GM12891 (cell line): ENCODE results near the gene NCKAP5.

Experiments
- DNase-seq: peaks from one replicate; pipeline ENCODE4 v3.0.0; 2011; ENCODE audit warnings: low spot score; ENCODE audit not compliant: insufficient read length
- FAIRE-seq: peaks from 2 replicates; lab custom pipeline; 2011; peaks lifted over from hg19 to GRCh38; lab: Jason Lieb, UNC
- PAX5 ChIP-seq: IDR thresholded peaks from 2 replicates; pipeline ENCODE4 v1.6.1; 2011; ENCODE audit warnings: low read length, moderate library complexity, mild to moderate bottlenecking; ENCODE audit not compliant: insufficient read depth, severe bottlenecking
- POLR2A ChIP-seq: IDR thresholded peaks from 2 replicates; pipeline ENCODE4 v1.6.1; 2011; ENCODE audit warnings: low read depth, low read length, control low read depth
- POLR2AphosphoS5 ChIP-seq: IDR thresholded peaks from 2 replicates; pipeline ENCODE4 v1.6.1; 2011; ENCODE audit warnings: low read depth, low read length, control low read depth
- POU2F2 ChIP-seq: IDR thresholded peaks from 2 replicates; pipeline ENCODE4 v1.6.1; 2011; ENCODE audit warnings: low read depth, mild to moderate bottlenecking, control low read depth, low read length, moderate library complexity
- SPI1 ChIP-seq: IDR thresholded peaks from 2 replicates; pipeline ENCODE4 v1.6.1; 2011; ENCODE audit warnings: low read depth, low read length, control low read depth
- TAF1 ChIP-seq: IDR thresholded peaks from 2 replicates; pipeline ENCODE4 v1.6.1; 2011; ENCODE audit warnings: low read depth, low read length, control low read depth

NCKAP5 gene

DNA sequence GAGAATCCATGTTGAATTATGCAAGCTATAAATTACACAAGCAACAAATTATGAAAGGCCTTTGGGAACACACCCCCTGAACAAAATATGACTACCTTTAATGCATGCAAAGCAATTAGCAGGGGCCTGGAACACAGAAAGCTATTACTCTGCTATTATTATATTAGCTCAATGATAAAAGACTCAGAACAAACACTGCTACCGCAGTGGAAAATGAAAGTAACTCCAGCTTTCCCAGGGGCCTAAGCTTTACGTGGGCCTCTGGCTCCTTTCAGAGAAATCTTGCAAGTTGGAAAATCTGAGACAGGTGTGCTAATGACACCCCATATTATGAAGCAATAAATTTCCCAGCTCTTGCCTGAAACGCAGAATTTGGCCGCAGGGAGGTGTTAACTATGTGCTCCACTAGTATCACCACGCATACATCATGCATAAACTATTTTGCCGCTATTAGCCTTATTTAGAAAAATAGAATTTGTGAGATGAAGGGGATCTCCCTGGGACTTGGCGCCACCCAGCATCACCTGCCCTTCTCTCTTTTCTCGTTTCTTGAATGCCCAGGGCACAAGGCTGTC, 576.7 kb downstream of the NCKAP5 start:
- DNase-seq (no peak), FAIRE-seq (no peak)
- TF ChIP-seq POU2F2 = no peak
- TF ChIP-seq POLR2AphosphoS5 = no peak
- TF ChIP-seq TAF1 = no peak
- TF ChIP-seq POLR2A = no peak
- TF ChIP-seq SPI1 = no peak
- no peak for TF ChIP-seq PAX5

DNA sequence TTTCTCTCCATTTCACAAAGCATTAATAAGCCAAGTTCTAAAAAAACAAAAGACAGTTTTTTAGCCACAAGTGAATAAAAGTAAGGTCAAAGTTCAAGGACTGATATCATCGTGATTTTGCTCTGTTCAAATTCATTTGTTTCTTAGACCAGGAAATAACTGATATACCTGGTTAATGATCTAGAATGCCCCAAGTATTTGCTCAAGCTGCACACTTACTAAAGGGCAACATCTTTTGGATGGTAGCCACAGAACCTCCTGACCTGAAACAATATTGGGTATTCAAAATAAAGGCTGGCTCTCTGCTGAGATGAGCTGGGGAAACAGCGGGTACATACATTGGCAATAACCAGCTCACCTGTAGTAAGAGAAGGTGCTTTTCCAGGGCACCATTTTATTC, 583.5 kb downstream of the NCKAP5 start:
- TF ChIP-seq TAF1 (no peak), POU2F2 (no peak), PAX5 (no peak), POLR2AphosphoS5 (no peak), POLR2A (no peak), SPI1 (no peak)
- no peak for DNase-seq
- FAIRE-seq = no peak

DNA sequence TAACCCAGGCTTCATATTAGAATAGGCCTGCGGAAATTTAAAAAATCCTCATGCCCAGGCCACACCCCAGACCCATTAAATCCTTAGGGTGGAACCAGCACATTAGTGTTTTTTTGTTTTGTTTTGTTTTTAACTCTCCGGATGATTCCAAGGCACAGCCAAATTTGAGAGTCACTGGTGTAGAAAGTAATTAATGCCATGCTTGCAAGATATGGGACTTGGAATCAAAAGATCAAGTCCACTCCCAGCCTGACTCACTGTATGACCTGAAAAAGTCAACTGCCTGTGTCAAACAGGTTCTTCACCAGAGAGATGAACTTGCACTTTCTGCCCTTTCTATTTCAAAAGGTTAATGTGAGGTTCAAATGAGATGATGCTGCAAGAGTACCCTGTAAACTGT, 588.0 kb downstream of the NCKAP5 start:
- TF ChIP-seq TAF1 (no peak), POLR2AphosphoS5 (no peak), POU2F2 (no peak), POLR2A (no peak), SPI1 (no peak), PAX5 (no peak)
- DNase-seq = no peak
- FAIRE-seq = no peak

DNA sequence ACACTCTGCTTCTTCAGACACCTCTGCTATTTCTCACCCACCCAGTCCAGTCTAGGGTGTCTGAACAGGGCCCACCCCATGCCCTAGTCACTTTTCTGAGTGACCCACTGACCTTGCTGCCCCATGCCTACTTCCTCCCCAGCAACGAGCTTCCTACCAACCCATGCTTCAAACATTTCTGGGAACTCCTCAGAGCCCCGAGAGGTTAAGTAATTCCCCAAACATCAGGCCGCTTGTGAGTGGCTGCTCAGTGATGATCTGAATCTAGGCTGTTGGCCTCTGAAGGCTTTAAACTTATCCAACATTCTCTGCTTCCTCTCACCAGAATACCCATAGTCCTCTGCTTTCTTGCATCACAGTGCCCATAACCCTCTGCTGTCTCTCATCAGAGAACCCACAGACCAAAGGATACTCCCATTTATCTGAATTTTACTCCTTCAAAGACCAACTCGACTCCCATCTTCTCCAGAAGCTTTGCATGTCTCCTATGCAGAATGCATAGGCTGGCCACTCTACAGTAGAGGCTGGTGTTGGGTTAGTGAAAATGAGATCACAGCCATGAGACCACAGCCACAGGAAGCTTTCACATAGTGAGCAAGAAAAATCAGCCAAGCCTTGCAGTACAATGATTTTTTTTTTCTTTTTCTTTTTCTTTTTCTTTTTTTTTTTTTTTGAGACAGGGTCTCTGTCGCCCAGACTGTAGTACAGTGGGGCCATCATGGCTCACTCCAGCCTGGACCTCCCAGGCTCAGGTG, 588.7 kb downstream of the NCKAP5 start:
- FAIRE-seq = no peak

DNA sequence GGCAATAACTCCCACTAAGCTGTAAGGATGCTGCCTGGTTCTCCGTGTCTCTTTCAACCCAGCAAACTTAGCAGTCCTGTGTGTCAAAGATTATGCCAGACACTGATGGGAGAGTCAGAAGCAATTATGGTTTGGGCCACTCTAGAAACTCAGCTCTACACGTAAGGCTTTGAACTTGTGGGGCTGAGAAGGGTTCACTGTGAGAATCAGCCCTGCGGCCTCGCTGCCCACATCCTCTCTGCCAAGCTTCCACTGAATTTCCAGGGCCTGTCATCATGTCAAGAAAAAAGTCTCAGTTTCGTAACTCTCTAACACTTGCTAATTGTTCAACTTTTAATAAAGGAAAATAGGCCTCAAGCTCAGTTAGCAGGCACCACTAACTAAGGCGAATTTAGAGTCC, 589.4 kb downstream of the NCKAP5 start:
- no peak for FAIRE-seq
- TF ChIP-seq POLR2A (no peak), SPI1 (no peak), POU2F2 (no peak), TAF1 (no peak), POLR2AphosphoS5 (no peak), PAX5 (no peak)
- DNase-seq = no peak

More for the DNA sequence above, 588.7 kb downstream of the NCKAP5 start:
- TF ChIP-seq SPI1 (no peak), PAX5 (no peak), TAF1 (no peak), POU2F2 (no peak), POLR2A (no peak), POLR2AphosphoS5 (no peak)
- no peak for DNase-seq

DNA sequence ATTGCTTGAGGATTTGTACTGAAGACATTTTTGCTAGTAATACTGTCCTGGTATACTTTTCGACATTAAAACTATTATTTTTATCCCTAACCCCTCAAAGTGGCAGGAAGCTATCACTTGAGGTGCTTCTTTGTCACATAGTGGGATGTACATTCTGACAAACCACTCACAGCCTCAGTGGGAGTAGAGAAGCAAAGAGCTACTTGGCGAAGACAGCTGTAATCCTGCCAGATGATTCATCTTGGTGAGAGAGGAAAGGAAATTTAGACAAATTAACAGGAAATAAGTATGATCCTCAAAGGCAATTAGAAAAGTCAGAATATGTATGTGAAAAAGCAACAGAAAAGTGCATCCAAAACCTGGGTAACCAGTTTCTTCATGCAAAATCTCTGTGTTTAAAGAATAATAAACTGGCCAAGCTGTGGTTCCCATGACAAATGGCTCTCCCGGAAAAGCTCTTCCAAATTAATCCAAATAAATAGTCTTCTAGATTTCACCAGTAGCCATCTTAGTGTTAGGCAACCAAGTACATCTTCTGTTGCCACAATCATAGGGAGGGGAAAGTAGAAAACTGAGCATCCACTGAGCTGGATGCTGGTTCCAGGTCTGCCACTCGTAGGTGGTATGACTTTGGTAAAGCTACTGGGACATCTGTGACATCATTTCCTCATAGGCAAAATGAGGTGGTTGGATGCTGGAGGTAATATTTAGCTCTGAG, 590.3 kb downstream of the NCKAP5 start:
- no peak for DNase-seq
- no peak for TF ChIP-seq PAX5
- TF ChIP-seq POLR2A = no peak
- no peak for TF ChIP-seq POU2F2
- TF ChIP-seq TAF1 = no peak
- TF ChIP-seq SPI1 = no peak
- TF ChIP-seq POLR2AphosphoS5 = no peak
- FAIRE-seq = no peak

DNA sequence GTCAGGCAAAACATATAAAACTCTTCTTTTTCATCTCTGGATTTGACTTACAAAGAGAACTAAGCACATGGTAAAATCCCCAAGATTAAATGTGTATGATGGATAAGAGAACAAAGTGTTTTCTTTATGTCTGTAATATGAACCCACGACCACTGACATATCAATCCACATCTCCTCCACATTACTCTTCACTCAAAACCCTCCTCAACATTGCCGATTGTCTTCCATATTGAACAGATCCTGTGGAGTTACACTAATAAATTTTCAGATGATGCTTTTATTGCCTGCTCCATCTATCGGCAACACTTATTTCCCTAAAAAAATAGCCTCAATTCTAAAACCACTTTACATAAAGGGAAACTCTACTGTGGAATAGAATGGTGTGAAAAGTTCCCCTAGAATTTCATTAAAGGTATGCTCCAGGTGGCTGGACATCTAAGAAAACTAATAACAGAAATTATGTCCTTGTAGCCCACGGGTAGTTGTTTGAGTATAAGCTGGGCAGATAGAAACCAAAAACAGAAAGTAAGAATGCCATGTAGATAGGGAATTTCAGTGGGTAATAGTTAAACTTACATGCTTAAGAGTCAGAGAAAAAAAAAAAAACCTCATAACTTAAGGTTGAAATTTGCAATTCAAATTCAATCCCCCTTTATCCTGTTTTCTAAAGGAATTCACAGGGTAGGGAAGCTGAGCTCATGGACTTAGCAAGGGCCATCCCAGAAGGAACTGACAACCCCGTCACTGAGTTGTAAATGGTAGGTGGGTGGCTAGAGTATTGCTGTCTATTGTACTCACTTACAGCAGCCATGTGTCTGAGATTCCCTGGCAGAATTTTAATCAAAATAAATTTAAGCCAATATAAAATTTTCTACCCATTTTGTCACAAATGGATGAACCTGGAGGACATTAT, 592.8 kb downstream of the NCKAP5 start:
- no peak for FAIRE-seq

DNA sequence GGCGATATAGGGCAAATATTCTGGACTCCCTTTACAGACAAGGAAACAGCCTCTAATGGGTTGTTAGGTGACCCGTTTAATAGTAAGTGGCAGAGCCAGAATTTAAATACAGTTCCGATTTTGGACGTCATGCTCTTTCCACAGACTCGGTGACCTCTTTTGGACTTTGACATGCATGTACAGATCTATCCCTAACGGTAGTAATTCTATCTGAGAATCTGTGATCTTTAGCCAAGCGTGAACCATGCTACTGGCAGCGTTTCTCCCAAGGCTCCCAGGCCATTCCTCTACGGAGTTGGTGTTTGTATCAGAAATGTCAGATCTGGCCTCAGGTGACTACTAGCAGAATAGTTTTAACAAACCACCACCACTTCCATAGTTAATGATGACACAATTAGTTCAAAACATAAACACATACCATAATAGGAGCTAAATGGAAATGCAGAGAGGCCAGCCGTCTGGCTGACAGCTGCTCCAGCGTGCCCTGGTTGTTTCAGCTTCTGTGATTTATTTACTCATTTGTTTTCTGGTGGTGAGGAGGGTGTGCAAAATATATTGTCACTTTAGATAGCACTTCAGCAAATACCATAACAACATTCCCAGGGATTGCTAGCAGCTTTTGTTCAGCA, 593.7 kb downstream of the NCKAP5 start:
- DNase-seq (no peak), FAIRE-seq (no peak)
- TF ChIP-seq POU2F2 = no peak
- TF ChIP-seq POLR2A = no peak
- TF ChIP-seq SPI1 = no peak
- no peak for TF ChIP-seq POLR2AphosphoS5
- no peak for TF ChIP-seq PAX5
- TF ChIP-seq TAF1 = no peak

More for the DNA sequence above, 592.8 kb downstream of the NCKAP5 start:
- no peak for DNase-seq
- TF ChIP-seq PAX5 = no peak
- TF ChIP-seq TAF1 = no peak
- no peak for TF ChIP-seq SPI1
- TF ChIP-seq POLR2A = no peak
- TF ChIP-seq POU2F2 = no peak
- TF ChIP-seq POLR2AphosphoS5 = no peak
